Mesodermal cell (in vitro differentiated cells): ENCODE measurements around the gene TMEM205.
"Not testable (repeated sequence)": the region's sequence is repeated elsewhere in the genome, so short reads cannot be mapped to it uniquely, and the experiment has no call there.

ENCODE experiments used
- H3K27ac ChIP-seq: 2 replicates; pipeline ENCODE4 v1.7.0; 2013; ENCODE audit warnings: mild to moderate bottlenecking, low read depth, low read length, moderate library complexity; ENCODE audit not compliant: severe bottlenecking
- H3K36me3 ChIP-seq: 2 replicates; pipeline ENCODE4 v1.7.1; 2013; ENCODE audit warnings: mild to moderate bottlenecking, low read length, moderate library complexity; ENCODE audit not compliant: control insufficient read depth, insufficient read depth
- H3K4me1 ChIP-seq: one replicate; pipeline ENCODE4 v1.7.1; 2013; ENCODE audit warnings: mild to moderate bottlenecking, low read length; ENCODE audit not compliant: insufficient read depth, control insufficient read depth, poor library complexity, severe bottlenecking
- H3K4me3 ChIP-seq: 2 replicates; pipeline ENCODE4 v1.7.0; 2013; ENCODE audit warnings: low read length, control low read depth, mild to moderate bottlenecking; ENCODE audit not compliant: insufficient read depth, poor library complexity, severe bottlenecking; ENCODE audit errors: extremely low read depth
- H3K9me3 ChIP-seq: 2 replicates; pipeline ENCODE4 v1.7.1; 2013; ENCODE audit warnings: mild to moderate bottlenecking, low read length, moderate library complexity; ENCODE audit not compliant: control insufficient read depth
- WGBS, 2 experiments: methylation state at CpG; one replicate each; pipeline ENCODE4 v1.1.5; 2013; ENCODE audit warnings: missing lambda C conversion rate in 2 of 2; ENCODE audit not compliant: insufficient coverage in 2 of 2; 5-methylcytosine and 5-hydroxymethylcytosine counted together

The TMEM205 gene

GRCh38 chr19:11322269-11323024 lies 23.6 kb downstream of the TMEM205 start:
- no peak overlapping the region for H3K27ac ChIP-seq
- WGBS, 2 experiments = 78 to 85% methylated on average over 3 to 5 of the region's 7 CpGs
- H3K4me3 ChIP-seq = no peak overlapping the region
- H3K4me1 ChIP-seq = no peaks in the 10 kb centered on the region
- H3K9me3 ChIP-seq = no peaks in the 10 kb centered on the region
- peaks cover 14% of the 10 kb centered on the region for H3K36me3 ChIP-seq

GRCh38 chr19:11321191-11322126 lies 24.6 kb downstream of the TMEM205 start:
- WGBS, 2 experiments = 89 to 92% methylated on average over 9 of the region's 14 CpGs
- Histone ChIP-seq H3K36me3 (peaks cover 7% of the 10 kb centered on the region), H3K27ac (no peak overlapping the region), H3K4me3 (no peak overlapping the region), H3K9me3 (no peaks in the 10 kb centered on the region), H3K4me1 (no peaks in the 10 kb centered on the region)

- not testable (repeated sequence) for H3K36me3 ChIP-seq, H3K27ac ChIP-seq, H3K9me3 ChIP-seq, H3K4me3 ChIP-seq, H3K4me1 ChIP-seq
- WGBS, 2 experiments = 95 to 99% methylated on average over 8 to 9 of the region's 9 CpGs
These were observed 25.6 kb downstream of the TMEM205 start for GRCh38 chr19:11320278-11320995.

GRCh38 chr19:11306337-11306736 lies 39.7 kb downstream of the TMEM205 start:
- WGBS, 2 experiments = 85 to 88% methylated on average over 6 to 8 of the region's 9 CpGs
- H3K36me3 ChIP-seq = no peaks in the 10 kb centered on the region
- no peak overlapping the region for H3K4me3 ChIP-seq
- H3K4me1 ChIP-seq = no peaks in the 10 kb centered on the region
- H3K27ac ChIP-seq = no peak overlapping the region
- H3K9me3 ChIP-seq = no peaks in the 10 kb centered on the region

- 90 to 93% methylated on average over 2 to 4 of the region's 5 CpGs for WGBS, 2 experiments
- Histone ChIP-seq H3K4me3 (no peak overlapping the region), H3K27ac (no peak overlapping the region), H3K36me3 (no peaks in the 10 kb centered on the region), H3K9me3 (no peaks in the 10 kb centered on the region), H3K4me1 (no peaks in the 10 kb centered on the region)
These were observed 41.1 kb downstream of the TMEM205 start for GRCh38 chr19:11304936-11305335.

- Histone ChIP-seq H3K27ac (no peak overlapping the region), H3K9me3 (no peaks in the 10 kb centered on the region), H3K36me3 (no peaks in the 10 kb centered on the region), H3K4me1 (no peaks in the 10 kb centered on the region), H3K4me3 (no peak overlapping the region)
- WGBS, 2 experiments = 91 to 97% methylated on average over 7 to 8 of the region's 11 CpGs
These were observed 45.3 kb downstream of the TMEM205 start for GRCh38 chr19:11300811-11301120.

GRCh38 chr19:11299946-11300810 lies 45.9 kb downstream of the TMEM205 start:
- WGBS, 2 experiments = 92 to 100% methylated on average over 3 to 4 of the region's 8 CpGs
- H3K27ac ChIP-seq = no peak overlapping the region

GRCh38 chr19:11296264-11296663 lies 49.8 kb downstream of the TMEM205 start:
- Histone ChIP-seq H3K27ac (no peak overlapping the region), H3K4me1 (peaks cover 4% of the 10 kb centered on the region), H3K4me3 (no peak overlapping the region), H3K9me3 (no peaks in the 10 kb centered on the region), H3K36me3 (no peaks in the 10 kb centered on the region)
- 89 to 91% methylated on average over 6 to 7 of the region's 7 CpGs for WGBS, 2 experiments

More at GRCh38 chr19:11299946-11300810, 45.9 kb downstream of the TMEM205 start:
- H3K9me3 ChIP-seq = no peaks in the 10 kb centered on the region
- H3K4me3 ChIP-seq = no peak overlapping the region
- no peaks in the 10 kb centered on the region for H3K4me1 ChIP-seq
- H3K36me3 ChIP-seq = no peaks in the 10 kb centered on the region

GRCh38 chr19:11295665-11296245 lies 50.3 kb downstream of the TMEM205 start, which contains the start of gene TSPAN16:
TSS of gene TSPAN16 (plus strand) at chr19:11296160. CDS start at chr19:11296298, 138 bp downstream.
- Histone ChIP-seq H3K4me1 (peaks cover 4% of the 10 kb centered on the region), H3K9me3 (no peaks in the 10 kb centered on the region), H3K36me3 (no peaks in the 10 kb centered on the region), H3K27ac (no peak within 1 kb of the TSS), H3K4me3 (no peak within 1 kb of the TSS)
- WGBS, 2 experiments = 90 to 99% methylated on average over 7 of the region's 8 CpGs
